ENCODE results near the gene TES.

DNA sequence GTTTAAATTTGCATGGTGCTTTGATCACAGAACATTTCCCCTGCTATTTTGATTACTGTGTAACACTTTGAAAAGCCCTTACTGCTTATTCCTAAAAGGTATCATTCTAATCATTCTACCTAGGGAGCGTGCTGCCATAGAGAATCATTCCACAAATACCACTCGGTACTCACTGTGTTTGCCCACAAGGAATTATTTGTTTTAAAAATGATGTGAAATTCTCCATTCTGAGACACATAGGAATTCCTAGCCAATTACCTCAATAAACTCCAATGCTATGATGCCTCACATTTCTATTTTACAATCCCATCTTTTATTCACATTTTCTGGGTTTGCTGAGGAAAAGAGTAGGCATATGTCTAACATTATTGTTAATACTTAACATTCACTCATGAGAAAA lies 16.2 kb upstream of the TES start:
- TF ChIP-seq CTCF (IDR thresholded peaks at IDR 0.05): no peak
- no peak for TF ChIP-seq POLR2A (IDR thresholded peaks at IDR 0.05)

All from body of pancreas (tissue), 4 donors.